ENCODE results near the gene FAM114A2. TPM values are rescaled to one million over a fixed set of nuclear protein-coding genes. Genes with fewer than 3 reads are reported as not detected.

Gene FAM114A2
- total RNA-seq, 1 experiment from 2014 or later: 20.9 TPM

DNA sequence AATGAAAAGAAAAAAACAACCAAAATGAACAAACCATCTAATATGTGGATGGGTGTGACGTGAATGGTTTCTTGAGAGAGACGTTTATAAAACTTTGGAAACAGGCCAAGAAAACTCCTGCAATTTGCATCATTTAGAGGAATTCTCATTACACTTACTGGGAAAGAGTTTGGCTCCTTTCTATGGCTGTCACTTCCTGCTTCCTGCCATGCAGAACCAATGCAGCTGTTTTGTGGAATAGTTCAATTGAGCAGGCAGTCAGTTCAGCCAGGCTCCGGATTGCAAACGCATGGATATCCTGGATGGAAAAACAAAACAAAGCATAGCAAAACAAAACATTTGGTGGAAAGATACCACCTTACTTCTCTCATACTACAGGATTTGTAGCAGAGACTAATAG is 36.6 kb downstream of the FAM114A2 start:
- in situ Hi-C loops (cut with HindIII; ENCODE audit: low pct_unique_long_range_greater_than_20kb, low sequenced_read_pairs): no loop called here
- no peak for DNase-seq (ENCODE audit: low read depth)

DNA sequence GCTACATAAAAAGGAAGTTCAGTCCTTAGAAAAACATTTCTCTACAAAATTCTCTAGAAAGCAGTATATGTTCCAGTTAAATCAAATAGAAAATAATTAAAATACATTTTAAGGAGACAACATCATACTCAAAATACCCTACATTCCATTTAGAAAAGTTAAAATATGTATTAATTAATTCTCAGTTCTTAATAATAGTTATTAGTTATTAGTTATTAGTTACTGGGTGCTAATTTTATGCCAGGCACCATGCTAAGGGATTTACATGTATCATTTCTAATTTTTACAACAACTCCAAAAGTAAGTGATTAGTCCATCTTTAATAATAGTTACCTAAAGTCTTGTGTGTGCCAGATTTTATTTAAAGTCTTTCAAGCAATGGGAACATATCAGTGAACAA is 38.0 kb downstream of the FAM114A2 start:
- DNase-seq (ENCODE audit: low read depth): no peak
- in situ Hi-C loops (cut with HindIII; ENCODE audit: low pct_unique_long_range_greater_than_20kb, low sequenced_read_pairs): no loop called here

GRCh38 chr5:153999995-154000394 is 38.7 kb downstream of the FAM114A2 start:
- DNase-seq (ENCODE audit: low read depth): no peak
- in situ Hi-C loops (cut with HindIII; ENCODE audit: low pct_unique_long_range_greater_than_20kb, low sequenced_read_pairs): no loop called here

GRCh38 chr5:153998768-153999167 is 39.9 kb downstream of the FAM114A2 start:
- no peak for DNase-seq (ENCODE audit: low read depth)
- in situ Hi-C loops (cut with HindIII; ENCODE audit: low pct_unique_long_range_greater_than_20kb, low sequenced_read_pairs): no loop called here

GRCh38 chr5:153998010-153998409 is 40.7 kb downstream of the FAM114A2 start:
- in situ Hi-C loops (cut with HindIII; ENCODE audit: low pct_unique_long_range_greater_than_20kb, low sequenced_read_pairs): no loop called here
- no peak for DNase-seq (ENCODE audit: low read depth)

GRCh38 chr5:153991168-153991567 is 47.5 kb downstream of the FAM114A2 start:
- in situ Hi-C loops (cut with HindIII; ENCODE audit: low pct_unique_long_range_greater_than_20kb, low sequenced_read_pairs): no loop called here
- DNase-seq (ENCODE audit: low read depth): no peak

DNA sequence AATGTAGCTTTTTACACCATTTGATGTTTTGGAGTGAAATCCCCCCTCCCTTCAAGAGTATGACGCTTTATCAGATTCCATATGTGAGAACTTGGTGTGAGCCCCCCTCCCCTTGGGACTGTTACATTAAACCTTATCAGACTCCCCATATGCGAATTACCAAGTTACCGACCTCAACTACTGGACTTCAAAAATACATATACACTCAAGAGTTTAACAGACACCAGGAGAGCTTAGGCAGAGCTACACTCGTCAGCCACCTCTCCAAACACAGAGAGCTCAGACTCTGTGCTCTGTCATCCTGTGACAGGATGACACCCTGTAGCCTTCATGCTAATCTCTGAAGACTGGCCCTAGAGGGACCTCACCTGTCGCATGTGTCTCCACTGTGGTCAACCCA is 50.2 kb downstream of the FAM114A2 start:
- in situ Hi-C loops (cut with HindIII; ENCODE audit: low pct_unique_long_range_greater_than_20kb, low sequenced_read_pairs): no loop called here
- DNase-seq (ENCODE audit: low read depth): no peak

GRCh38 chr5:153987301-153987700 is 51.4 kb downstream of the FAM114A2 start:
- no peak for DNase-seq (ENCODE audit: low read depth)
- in situ Hi-C loops (cut with HindIII; ENCODE audit: low pct_unique_long_range_greater_than_20kb, low sequenced_read_pairs): no loop called here

- in situ Hi-C loops (cut with HindIII; ENCODE audit: low pct_unique_long_range_greater_than_20kb, low sequenced_read_pairs): no loop called here
- DNase-seq (ENCODE audit: low read depth): no peak
These were observed 53.2 kb downstream of the FAM114A2 start for GRCh38 chr5:153985498-153985897.

GRCh38 chr5:153983885-153984284 is 54.8 kb downstream of the FAM114A2 start:
- no peak for DNase-seq (ENCODE audit: low read depth)
- in situ Hi-C loops (cut with HindIII; ENCODE audit: low pct_unique_long_range_greater_than_20kb, low sequenced_read_pairs): no loop called here

- in situ Hi-C loops (cut with HindIII; ENCODE audit: low pct_unique_long_range_greater_than_20kb, low sequenced_read_pairs): no loop called here
These were observed 56.7 kb downstream of the FAM114A2 start for GRCh38 chr5:153981905-153982605.

GRCh38 chr5:153979028-153979783 is 59.5 kb downstream of the FAM114A2 start:
- in situ Hi-C loops (cut with HindIII; ENCODE audit: low pct_unique_long_range_greater_than_20kb, low sequenced_read_pairs): no loop called here
- no peak for DNase-seq (ENCODE audit: low read depth)

More at GRCh38 chr5:153981905-153982605, 56.7 kb downstream of the FAM114A2 start:
- no peak for DNase-seq (ENCODE audit: low read depth)

- no peak for DNase-seq (ENCODE audit: low read depth)
- in situ Hi-C loops (cut with HindIII; ENCODE audit: low pct_unique_long_range_greater_than_20kb, low sequenced_read_pairs): no loop called here
These were observed 63.9 kb downstream of the FAM114A2 start for GRCh38 chr5:153974813-153975163.

DNA sequence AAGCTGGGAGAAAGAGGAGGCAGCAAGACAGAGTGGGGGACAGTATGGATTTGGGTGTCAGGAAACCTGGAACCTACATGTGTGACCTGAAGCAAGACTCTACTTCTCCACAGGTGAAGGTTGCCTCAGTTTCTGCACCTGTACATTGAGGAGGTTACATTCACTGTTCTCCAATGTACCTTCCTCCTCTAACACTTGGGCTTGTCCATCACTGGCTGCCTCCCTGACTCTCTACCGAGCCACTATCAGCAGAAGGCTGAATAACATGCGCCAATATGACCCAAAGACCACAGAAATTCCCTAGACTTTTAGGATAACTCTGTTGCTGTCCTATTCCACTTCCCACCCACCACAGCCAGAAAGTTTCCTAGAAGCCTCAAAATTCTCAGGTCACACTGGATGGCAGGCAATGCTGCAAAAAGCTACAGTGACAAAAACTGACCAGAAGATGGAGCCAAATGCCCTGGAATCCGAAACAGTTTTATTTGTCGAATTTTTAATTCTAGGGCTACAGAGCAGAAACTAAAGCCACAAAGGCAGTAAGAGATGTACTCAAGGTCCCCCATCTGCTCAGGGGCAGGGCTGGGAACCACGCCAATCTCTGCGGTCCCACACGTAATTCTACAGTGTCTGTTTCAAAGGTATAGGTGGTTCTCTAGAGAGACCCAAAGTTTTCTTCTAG is 64.4 kb downstream of the FAM114A2 start:
- in situ Hi-C loops (cut with HindIII; ENCODE audit: low pct_unique_long_range_greater_than_20kb, low sequenced_read_pairs): no loop called here

DNA sequence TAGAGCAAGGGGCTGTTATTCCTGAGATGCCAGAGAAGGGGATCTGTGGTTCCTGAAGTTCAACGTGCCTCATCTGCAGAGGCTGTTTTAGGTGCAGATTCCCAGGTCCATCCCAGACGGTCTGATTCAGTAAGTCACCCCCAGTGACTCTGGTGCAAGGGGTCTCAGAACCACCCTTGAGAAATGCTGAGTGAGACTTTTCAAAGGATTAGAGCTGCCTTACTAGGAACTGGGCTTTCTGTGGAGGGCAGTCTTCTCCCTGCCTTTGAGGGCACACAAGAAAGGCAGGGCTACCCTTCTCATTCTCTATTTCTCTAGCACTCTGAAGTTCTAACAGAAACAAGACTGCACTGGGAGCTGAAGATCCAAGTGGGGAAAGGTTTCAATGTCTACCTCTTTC is 66.5 kb downstream of the FAM114A2 start:
- in situ Hi-C loops (cut with HindIII; ENCODE audit: low pct_unique_long_range_greater_than_20kb, low sequenced_read_pairs): no loop called here
- no peak for DNase-seq (ENCODE audit: low read depth)

More for the DNA sequence above, 64.4 kb downstream of the FAM114A2 start:
- DNase-seq (ENCODE audit: low read depth): peak; percentile 23

DNA sequence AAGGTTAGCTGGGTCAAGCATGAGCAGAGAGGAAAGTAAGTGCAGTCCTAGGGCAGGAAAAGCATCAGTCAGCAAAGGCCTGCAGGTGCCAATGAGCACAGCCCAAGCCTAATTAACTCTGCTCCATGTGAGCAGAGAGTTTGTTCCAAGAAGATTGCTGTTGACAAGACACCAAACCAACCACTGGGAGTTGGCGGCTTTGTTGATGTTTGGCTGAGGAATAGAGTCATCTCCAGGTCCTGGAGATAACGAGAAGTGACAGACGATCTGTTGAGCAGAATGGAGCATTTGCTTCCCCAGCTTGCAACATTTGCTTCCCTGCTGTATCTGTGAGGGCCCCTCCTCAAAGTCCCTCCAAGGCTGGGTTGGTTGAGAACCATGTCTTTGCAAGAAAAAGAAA is 68.2 kb downstream of the FAM114A2 start:
- DNase-seq (ENCODE audit: low read depth): no peak
- in situ Hi-C loops (cut with HindIII; ENCODE audit: low pct_unique_long_range_greater_than_20kb, low sequenced_read_pairs): no loop called here

GRCh38 chr5:153969563-153969895 is 69.2 kb downstream of the FAM114A2 start:
- DNase-seq (ENCODE audit: low read depth): no peak
- in situ Hi-C loops (cut with HindIII; ENCODE audit: low pct_unique_long_range_greater_than_20kb, low sequenced_read_pairs): no loop called here

GRCh38 chr5:153968761-153969562 is 69.7 kb downstream of the FAM114A2 start:
- in situ Hi-C loops (cut with HindIII; ENCODE audit: low pct_unique_long_range_greater_than_20kb, low sequenced_read_pairs): no loop called here
- no peak for DNase-seq (ENCODE audit: low read depth)

Measured in Caki2 (cell line).